GM23338 (cell line): ENCODE data around the gene TM9SF2. TPM values are rescaled to one million over a fixed set of nuclear protein-coding genes. Genes with fewer than 3 reads are reported as not detected.

Experiments used
- ATAC-seq: fragments of 200-7000 bp; cut with Tn5 transposase; 3 replicates; pipeline ENCODE4 v1.9.1; 2020
- DNase-seq: peaks from one replicate; pipeline ENCODE4 v3.0.0-alpha.2; 2015; ENCODE audit warnings: low spot score
- H2AFZ ChIP-seq: fragments of 200-600 bp; sonication (generic); 2 replicates; pipeline ENCODE4 v1.8.0; 2016; ENCODE audit warnings: antibody characterized with exemption, mild to moderate bottlenecking, moderate library complexity
- H3F3A ChIP-seq: fragments of 200-600 bp; sonication (generic); replicated peaks from 2 replicates; pipeline ENCODE4 v1.8.0; 2017; ENCODE audit warnings: antibody characterized with exemption, mixed run types, low read depth
- H3K27ac ChIP-seq: fragments of 200-600 bp; sonication (generic); 2 replicates; pipeline ENCODE4 v1.6.1; 2016; ENCODE audit warnings: low read depth
- H3K27me3 ChIP-seq: fragments of 200-600 bp; sonication (generic); 2 replicates; pipeline ENCODE4 v1.8.0; 2016; ENCODE audit warnings: mild to moderate bottlenecking, mixed run types, moderate library complexity; ENCODE audit not compliant: insufficient read depth
- H3K36me3 ChIP-seq: fragments of 200-600 bp; sonication (generic); 2 replicates; pipeline ENCODE4 v1.8.0; 2016; ENCODE audit warnings: mild to moderate bottlenecking; ENCODE audit not compliant: insufficient read depth
- H3K4me1 ChIP-seq: fragments of 200-600 bp; sonication (generic); 2 replicates; pipeline ENCODE4 v1.8.0; 2016; ENCODE audit warnings: mild to moderate bottlenecking, moderate library complexity; ENCODE audit not compliant: insufficient read depth
- H3K4me2 ChIP-seq: fragments of 200-600 bp; sonication (generic); 2 replicates; pipeline ENCODE4 v1.7.1; 2017; ENCODE audit warnings: mixed run types
- H3K4me3 ChIP-seq: fragments of 200-600 bp; sonication (generic); 2 replicates; pipeline ENCODE4 v1.6.1; 2016; ENCODE audit warnings: mixed run types
- H3K79me2 ChIP-seq: fragments of 200-600 bp; sonication (generic); replicated peaks from 2 replicates; pipeline ENCODE4 v1.8.0; 2017; ENCODE audit warnings: mild to moderate bottlenecking; ENCODE audit not compliant: insufficient read depth
- H3K9me2 ChIP-seq: fragments of 200-600 bp; sonication (generic); 2 replicates; pipeline ENCODE4 v1.8.0; 2017; ENCODE audit not compliant: insufficient read depth
- H4K20me1 ChIP-seq: fragments of 200-600 bp; sonication (generic); replicated peaks from 2 replicates; pipeline ENCODE4 v1.8.0; 2017; ENCODE audit warnings: mild to moderate bottlenecking; ENCODE audit not compliant: insufficient read depth
- H3K27ac Mint-ChIP-seq: 2 replicates; pipeline ENCODE4 v1.8.0; 2020; ENCODE audit warnings: inconsistent platforms, mild to moderate bottlenecking, moderate library complexity, mixed read lengths
- H3K27me3 Mint-ChIP-seq: 3 replicates; pipeline ENCODE4 v1.8.0; 2022; ENCODE audit warnings: low read depth, mild to moderate bottlenecking, moderate library complexity, mixed read lengths, inconsistent platforms; ENCODE audit not compliant: insufficient read depth, poor library complexity
- H3K36me3 Mint-ChIP-seq: 3 replicates; pipeline ENCODE4 v1.8.0; 2021; ENCODE audit warnings: low read depth, mild to moderate bottlenecking, inconsistent platforms, moderate library complexity, mixed read lengths
- H3K4me1 Mint-ChIP-seq: 3 replicates; pipeline ENCODE4 v1.8.0; 2020; ENCODE audit warnings: mild to moderate bottlenecking, inconsistent platforms, mixed read lengths
- H3K4me3 Mint-ChIP-seq: 3 replicates; pipeline ENCODE4 v1.8.0; 2021; ENCODE audit warnings: moderate library complexity, mild to moderate bottlenecking, inconsistent platforms, mixed read lengths
- H3K9me3 Mint-ChIP-seq: 3 replicates; pipeline ENCODE4 v1.8.0; 2020; ENCODE audit warnings: moderate library complexity, mild to moderate bottlenecking, inconsistent platforms, mixed read lengths
- CREB1 ChIP-seq: fragments of 250-450 bp; sonication (Bioruptor Pico); IDR thresholded peaks from 2 replicates; pipeline ENCODE4 v1.5.0; 2020; ENCODE audit warnings: low read depth, mild to moderate bottlenecking, moderate library complexity
- EZH2 ChIP-seq: fragments of 200-600 bp; sonication (generic); IDR thresholded peaks from one replicate; pipeline ENCODE4 v1.8.0; 2017; ENCODE audit warnings: antibody characterized with exemption, mild to moderate bottlenecking, low read depth; ENCODE audit not compliant: unreplicated experiment
- EZH2phosphoT487 ChIP-seq: fragments of 200-600 bp; sonication (generic); IDR thresholded peaks from one replicate; pipeline ENCODE4 v1.8.1; 2018; ENCODE audit warnings: antibody characterized with exemption; ENCODE audit not compliant: unreplicated experiment
- JUNB ChIP-seq: IDR thresholded peaks from one replicate; pipeline ENCODE4 v1.6.1; 2016; ENCODE audit warnings: antibody characterized with exemption; ENCODE audit not compliant: unreplicated experiment
- NANOG ChIP-seq: IDR thresholded peaks from 2 replicates; pipeline ENCODE4 v1.6.1; 2016; ENCODE audit warnings: antibody characterized with exemption, borderline replicate concordance
- POLR2AphosphoS5 ChIP-seq: IDR thresholded peaks from 2 replicates; pipeline ENCODE4 v1.6.1; 2016; ENCODE audit warnings: antibody characterized with exemption, low read depth
- STAT1 ChIP-seq: IDR thresholded peaks from one replicate; pipeline ENCODE4 v1.6.1; 2016; ENCODE audit warnings: antibody characterized with exemption; ENCODE audit not compliant: unreplicated experiment
- ZNF114 ChIP-seq: fragments of 250-450 bp; sonication (Bioruptor Pico); IDR thresholded peaks from 2 replicates; pipeline ENCODE4 v1.5.0; 2020; ENCODE audit warnings: mild to moderate bottlenecking, moderate library complexity
- ZNF331 ChIP-seq: fragments of 250-450 bp; sonication (Bioruptor Pico); IDR thresholded peaks from 2 replicates; pipeline ENCODE4 v1.5.0; 2020; ENCODE audit warnings: low read depth, mild to moderate bottlenecking, moderate library complexity
- polyA plus RNA-seq: library from polyadenylated mRNA; unstranded; fragments of >200 nt; fragmentation: Nextera tagmentation; extraction: Ambion mirVana; gene quantifications from 2 replicates; pipeline ENCODE4 v1.2.1, GENCODE V29; 2016
- total RNA-seq: library from RNA; depleted of rRNA; stranded (reverse); fragments of >200 nt; shearing (Covaris generic); gene quantifications from 2 replicates; pipeline ENCODE4 v1.2.3, GENCODE V29; 2014
- TF ChIP-seq, protein P1 (sequence below): IDR thresholded peaks from 2 replicates; pipeline ENCODE4 v1.6.1; 2016; ENCODE audit warnings: antibody characterized with exemption
- TF ChIP-seq, protein P2 (sequence below): fragments of 250-450 bp; sonication (Bioruptor Pico); IDR thresholded peaks from 2 replicates; pipeline ENCODE4 v1.5.0; 2020; ENCODE audit warnings: mild to moderate bottlenecking, moderate library complexity
- TF ChIP-seq, protein P3 (sequence below), 2 experiments: fragments of 200-600 bp in 1 of 2; sonication (generic) in 1 of 2; conservative IDR thresholded peaks; 2 replicates each; pipeline versions ENCODE4 v1.5.1 to v1.6.1; 2016 to 2017; ENCODE audit warnings: antibody characterized with exemption in 2 of 2, low read depth in 2 of 2, mild to moderate bottlenecking in 2 of 2, moderate library complexity in 1 of 2
- TF ChIP-seq, protein P4 (sequence below): IDR thresholded peaks from one replicate; pipeline ENCODE4 v1.6.1; 2018; ENCODE audit warnings: antibody characterized with exemption; ENCODE audit not compliant: unreplicated experiment

TM9SF2 gene
- total and polyA plus RNA-seq, 2 experiments from 2014 or later, result 50.5 to 115 TPM

DNA sequence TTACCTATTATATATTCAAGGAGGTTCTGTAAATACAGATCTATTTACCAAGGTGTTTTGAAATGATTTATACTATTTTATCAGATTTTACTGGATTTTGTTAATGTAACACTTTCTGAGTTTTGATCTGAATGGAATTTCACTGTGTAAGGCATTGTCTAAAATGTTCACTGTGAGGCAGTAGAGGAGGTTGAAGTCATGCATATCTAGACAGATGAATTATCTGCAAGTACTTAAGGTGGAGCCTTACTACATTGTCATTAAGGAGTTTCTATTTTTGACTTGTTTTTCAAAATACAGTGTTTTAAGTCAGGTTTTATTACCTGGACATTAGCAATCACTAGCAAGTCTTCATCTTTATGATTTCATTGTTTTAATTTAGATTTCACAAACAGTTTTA, 62.1 kb downstream of the TM9SF2 start:
- DNase-seq, result no peak
- Histone ChIP-seq H3K27me3 (no peaks in the 10 kb centered on the region), H3K4me1 (0 out of 2 replicates have a peak, but pooled peaks cover 6% of the 10 kb centered on the region), H3K4me2 (no peak overlapping the region), H3K79me2 (peaks cover 2% of the 10 kb centered on the region; the same call in 1 of the 2 replicates), H4K20me1 (no peaks in the 10 kb centered on the region), H3K4me3 (no peak overlapping the region), H2AFZ (no peak overlapping the region), H3K27ac (no peak overlapping the region), H3K36me3 (no peaks in the 10 kb centered on the region; the same call in 1 of the 2 replicates), H3K9me2 (no peaks in the 10 kb centered on the region), H3F3A (no peaks in the 10 kb centered on the region; the same call in 1 of the 2 replicates)
- Mint-ChIP-seq H3K4me1 (peaks cover 14% of the 10 kb centered on the region), H3K9me3 (peaks cover 4% of the 10 kb centered on the region; the same call in 2 of the 3 replicates), H3K36me3 (peaks cover 15% of the 10 kb centered on the region; the same call in 2 of the 3 replicates), H3K27ac (no peak overlapping the region), H3K4me3 (no peak overlapping the region), H3K27me3 (peaks cover 8% of the 10 kb centered on the region)
- TF ChIP-seq ZNF114 (CRISPR knock-in tag), result no peak
- TF ChIP-seq STAT1, result no peak
- TF ChIP-seq ZNF331 (CRISPR knock-in tag), result no peak
- TF ChIP-seq, protein P1, sequence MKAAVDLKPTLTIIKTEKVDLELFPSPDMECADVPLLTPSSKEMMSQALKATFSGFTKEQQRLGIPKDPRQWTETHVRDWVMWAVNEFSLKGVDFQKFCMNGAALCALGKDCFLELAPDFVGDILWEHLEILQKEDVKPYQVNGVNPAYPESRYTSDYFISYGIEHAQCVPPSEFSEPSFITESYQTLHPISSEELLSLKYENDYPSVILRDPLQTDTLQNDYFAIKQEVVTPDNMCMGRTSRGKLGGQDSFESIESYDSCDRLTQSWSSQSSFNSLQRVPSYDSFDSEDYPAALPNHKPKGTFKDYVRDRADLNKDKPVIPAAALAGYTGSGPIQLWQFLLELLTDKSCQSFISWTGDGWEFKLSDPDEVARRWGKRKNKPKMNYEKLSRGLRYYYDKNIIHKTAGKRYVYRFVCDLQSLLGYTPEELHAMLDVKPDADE, result no peak
- TF ChIP-seq JUNB, result no peak
- no peak for TF ChIP-seq EZH2phosphoT487
- TF ChIP-seq POLR2AphosphoS5, result no peak
- TF ChIP-seq, protein P2, sequence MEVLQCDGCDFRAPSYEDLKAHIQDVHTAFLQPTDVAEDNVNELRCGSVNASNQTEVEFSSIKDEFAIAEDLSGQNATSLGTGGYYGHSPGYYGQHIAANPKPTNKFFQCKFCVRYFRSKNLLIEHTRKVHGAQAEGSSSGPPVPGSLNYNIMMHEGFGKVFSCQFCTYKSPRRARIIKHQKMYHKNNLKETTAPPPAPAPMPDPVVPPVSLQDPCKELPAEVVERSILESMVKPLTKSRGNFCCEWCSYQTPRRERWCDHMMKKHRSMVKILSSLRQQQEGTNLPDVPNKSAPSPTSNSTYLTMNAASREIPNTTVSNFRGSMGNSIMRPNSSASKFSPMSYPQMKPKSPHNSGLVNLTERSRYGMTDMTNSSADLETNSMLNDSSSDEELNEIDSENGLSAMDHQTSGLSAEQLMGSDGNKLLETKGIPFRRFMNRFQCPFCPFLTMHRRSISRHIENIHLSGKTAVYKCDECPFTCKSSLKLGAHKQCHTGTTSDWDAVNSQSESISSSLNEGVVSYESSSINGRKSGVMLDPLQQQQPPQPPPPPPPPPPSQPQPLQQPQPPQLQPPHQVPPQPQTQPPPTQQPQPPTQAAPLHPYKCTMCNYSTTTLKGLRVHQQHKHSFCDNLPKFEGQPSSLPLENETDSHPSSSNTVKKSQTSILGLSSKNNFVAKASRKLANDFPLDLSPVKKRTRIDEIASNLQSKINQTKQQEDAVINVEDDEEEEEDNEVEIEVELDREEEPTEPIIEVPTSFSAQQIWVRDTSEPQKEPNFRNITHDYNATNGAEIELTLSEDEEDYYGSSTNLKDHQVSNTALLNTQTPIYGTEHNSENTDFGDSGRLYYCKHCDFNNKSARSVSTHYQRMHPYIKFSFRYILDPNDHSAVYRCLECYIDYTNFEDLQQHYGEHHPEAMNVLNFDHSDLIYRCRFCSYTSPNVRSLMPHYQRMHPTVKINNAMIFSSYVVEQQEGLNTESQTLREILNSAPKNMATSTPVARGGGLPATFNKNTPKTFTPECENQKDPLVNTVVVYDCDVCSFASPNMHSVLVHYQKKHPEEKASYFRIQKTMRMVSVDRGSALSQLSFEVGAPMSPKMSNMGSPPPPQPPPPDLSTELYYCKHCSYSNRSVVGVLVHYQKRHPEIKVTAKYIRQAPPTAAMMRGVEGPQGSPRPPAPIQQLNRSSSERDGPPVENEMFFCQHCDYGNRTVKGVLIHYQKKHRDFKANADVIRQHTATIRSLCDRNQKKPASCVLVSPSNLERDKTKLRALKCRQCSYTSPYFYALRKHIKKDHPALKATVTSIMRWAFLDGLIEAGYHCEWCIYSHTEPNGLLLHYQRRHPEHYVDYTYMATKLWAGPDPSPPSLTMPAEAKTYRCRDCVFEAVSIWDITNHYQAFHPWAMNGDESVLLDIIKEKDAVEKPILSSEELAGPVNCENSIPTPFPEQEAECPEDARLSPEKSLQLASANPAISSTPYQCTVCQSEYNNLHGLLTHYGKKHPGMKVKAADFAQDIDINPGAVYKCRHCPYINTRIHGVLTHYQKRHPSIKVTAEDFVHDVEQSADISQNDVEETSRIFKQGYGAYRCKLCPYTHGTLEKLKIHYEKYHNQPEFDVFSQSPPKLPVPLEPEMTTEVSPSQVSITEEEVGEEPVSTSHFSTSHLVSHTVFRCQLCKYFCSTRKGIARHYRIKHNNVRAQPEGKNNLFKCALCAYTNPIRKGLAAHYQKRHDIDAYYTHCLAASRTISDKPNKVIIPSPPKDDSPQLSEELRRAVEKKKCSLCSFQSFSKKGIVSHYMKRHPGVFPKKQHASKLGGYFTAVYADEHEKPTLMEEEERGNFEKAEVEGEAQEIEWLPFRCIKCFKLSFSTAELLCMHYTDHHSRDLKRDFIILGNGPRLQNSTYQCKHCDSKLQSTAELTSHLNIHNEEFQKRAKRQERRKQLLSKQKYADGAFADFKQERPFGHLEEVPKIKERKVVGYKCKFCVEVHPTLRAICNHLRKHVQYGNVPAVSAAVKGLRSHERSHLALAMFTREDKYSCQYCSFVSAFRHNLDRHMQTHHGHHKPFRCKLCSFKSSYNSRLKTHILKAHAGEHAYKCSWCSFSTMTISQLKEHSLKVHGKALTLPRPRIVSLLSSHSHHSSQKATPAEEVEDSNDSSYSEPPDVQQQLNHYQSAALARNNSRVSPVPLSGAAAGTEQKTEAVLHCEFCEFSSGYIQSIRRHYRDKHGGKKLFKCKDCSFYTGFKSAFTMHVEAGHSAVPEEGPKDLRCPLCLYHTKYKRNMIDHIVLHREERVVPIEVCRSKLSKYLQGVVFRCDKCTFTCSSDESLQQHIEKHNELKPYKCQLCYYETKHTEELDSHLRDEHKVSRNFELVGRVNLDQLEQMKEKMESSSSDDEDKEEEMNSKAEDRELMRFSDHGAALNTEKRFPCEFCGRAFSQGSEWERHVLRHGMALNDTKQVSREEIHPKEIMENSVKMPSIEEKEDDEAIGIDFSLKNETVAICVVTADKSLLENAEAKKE (CRISPR knock-in tag), result no peak
- TF ChIP-seq EZH2, result no peak
- TF ChIP-seq, protein P3, sequence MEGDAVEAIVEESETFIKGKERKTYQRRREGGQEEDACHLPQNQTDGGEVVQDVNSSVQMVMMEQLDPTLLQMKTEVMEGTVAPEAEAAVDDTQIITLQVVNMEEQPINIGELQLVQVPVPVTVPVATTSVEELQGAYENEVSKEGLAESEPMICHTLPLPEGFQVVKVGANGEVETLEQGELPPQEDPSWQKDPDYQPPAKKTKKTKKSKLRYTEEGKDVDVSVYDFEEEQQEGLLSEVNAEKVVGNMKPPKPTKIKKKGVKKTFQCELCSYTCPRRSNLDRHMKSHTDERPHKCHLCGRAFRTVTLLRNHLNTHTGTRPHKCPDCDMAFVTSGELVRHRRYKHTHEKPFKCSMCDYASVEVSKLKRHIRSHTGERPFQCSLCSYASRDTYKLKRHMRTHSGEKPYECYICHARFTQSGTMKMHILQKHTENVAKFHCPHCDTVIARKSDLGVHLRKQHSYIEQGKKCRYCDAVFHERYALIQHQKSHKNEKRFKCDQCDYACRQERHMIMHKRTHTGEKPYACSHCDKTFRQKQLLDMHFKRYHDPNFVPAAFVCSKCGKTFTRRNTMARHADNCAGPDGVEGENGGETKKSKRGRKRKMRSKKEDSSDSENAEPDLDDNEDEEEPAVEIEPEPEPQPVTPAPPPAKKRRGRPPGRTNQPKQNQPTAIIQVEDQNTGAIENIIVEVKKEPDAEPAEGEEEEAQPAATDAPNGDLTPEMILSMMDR (conservative IDR thresholded peaks at IDR 0.05; ENCODE audit: low read depth in 2 of 2), result no peak
- no peak for TF ChIP-seq CREB1 (CRISPR knock-in tag)
- TF ChIP-seq, protein P4, sequence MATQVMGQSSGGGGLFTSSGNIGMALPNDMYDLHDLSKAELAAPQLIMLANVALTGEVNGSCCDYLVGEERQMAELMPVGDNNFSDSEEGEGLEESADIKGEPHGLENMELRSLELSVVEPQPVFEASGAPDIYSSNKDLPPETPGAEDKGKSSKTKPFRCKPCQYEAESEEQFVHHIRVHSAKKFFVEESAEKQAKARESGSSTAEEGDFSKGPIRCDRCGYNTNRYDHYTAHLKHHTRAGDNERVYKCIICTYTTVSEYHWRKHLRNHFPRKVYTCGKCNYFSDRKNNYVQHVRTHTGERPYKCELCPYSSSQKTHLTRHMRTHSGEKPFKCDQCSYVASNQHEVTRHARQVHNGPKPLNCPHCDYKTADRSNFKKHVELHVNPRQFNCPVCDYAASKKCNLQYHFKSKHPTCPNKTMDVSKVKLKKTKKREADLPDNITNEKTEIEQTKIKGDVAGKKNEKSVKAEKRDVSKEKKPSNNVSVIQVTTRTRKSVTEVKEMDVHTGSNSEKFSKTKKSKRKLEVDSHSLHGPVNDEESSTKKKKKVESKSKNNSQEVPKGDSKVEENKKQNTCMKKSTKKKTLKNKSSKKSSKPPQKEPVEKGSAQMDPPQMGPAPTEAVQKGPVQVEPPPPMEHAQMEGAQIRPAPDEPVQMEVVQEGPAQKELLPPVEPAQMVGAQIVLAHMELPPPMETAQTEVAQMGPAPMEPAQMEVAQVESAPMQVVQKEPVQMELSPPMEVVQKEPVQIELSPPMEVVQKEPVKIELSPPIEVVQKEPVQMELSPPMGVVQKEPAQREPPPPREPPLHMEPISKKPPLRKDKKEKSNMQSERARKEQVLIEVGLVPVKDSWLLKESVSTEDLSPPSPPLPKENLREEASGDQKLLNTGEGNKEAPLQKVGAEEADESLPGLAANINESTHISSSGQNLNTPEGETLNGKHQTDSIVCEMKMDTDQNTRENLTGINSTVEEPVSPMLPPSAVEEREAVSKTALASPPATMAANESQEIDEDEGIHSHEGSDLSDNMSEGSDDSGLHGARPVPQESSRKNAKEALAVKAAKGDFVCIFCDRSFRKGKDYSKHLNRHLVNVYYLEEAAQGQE, result no peak
- TF ChIP-seq NANOG, result no peak
- no peak for ATAC-seq
